Fibroblast of pulmonary artery (primary cell): Measurements from ENCODE around the gene CFAP57.

ENCODE experiments used
- DNase-seq: peaks from one replicate; pipeline ENCODE4 v3.0.0-alpha.2; 2010; ENCODE audit warnings: low read depth
- H3K4me3 ChIP-seq: replicated peaks from 2 replicates; pipeline ENCODE4 v1.5.1; 2011; ENCODE audit warnings: low read depth, mild to moderate bottlenecking, control low read depth, low read length, moderate library complexity
- TF ChIP-seq, protein P1 (sequence below): IDR thresholded peaks from 2 replicates; pipeline ENCODE4 v1.5.1; 2011; ENCODE audit warnings: mild to moderate bottlenecking, control low read depth, low read length, inconsistent platforms; ENCODE audit errors: missing control alignments

The CFAP57 gene

DNA sequence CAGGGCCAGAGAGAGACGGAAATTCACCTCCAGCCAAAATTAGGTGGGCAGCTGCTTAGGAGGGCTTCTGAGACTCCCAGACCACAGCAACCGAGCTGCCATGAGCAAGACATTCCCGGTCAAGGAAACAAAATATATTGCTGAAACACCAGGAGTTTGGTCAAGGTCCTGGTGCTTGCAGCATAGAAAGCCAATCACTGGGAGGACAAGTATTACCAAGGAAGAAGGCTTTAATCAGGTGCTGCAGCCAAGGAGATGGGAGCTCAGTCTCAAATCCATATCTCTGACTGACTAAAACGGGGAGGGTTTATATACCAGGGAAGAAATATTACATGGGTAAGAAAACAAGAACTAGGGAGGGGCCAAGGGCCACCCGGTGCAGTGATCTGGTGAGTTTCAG, 78.9 kb downstream of the CFAP57 start:
- no peak overlapping the region for H3K4me3 ChIP-seq
- no peak for DNase-seq
- TF ChIP-seq, protein P1, sequence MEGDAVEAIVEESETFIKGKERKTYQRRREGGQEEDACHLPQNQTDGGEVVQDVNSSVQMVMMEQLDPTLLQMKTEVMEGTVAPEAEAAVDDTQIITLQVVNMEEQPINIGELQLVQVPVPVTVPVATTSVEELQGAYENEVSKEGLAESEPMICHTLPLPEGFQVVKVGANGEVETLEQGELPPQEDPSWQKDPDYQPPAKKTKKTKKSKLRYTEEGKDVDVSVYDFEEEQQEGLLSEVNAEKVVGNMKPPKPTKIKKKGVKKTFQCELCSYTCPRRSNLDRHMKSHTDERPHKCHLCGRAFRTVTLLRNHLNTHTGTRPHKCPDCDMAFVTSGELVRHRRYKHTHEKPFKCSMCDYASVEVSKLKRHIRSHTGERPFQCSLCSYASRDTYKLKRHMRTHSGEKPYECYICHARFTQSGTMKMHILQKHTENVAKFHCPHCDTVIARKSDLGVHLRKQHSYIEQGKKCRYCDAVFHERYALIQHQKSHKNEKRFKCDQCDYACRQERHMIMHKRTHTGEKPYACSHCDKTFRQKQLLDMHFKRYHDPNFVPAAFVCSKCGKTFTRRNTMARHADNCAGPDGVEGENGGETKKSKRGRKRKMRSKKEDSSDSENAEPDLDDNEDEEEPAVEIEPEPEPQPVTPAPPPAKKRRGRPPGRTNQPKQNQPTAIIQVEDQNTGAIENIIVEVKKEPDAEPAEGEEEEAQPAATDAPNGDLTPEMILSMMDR = no peak

DNA sequence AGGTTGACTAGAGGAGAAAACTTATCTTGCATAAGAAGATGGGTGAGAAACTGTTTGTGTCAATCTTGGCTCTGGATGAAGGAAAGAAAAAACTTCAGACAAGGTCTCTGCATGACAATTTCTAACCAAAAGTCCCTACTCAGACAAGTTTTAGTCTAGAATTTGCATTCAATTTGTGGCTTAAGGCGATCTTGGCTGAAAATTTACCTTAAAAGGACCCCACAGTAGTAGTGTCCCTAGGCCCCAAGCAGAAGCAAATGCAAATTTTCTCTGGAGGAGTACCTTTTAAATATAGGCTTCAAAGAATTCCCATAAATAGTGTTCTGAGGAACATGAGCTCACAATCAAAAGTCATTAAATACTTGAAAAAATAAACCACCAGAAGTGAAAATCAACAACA, 80.1 kb downstream of the CFAP57 start:
- TF ChIP-seq, protein P1 = no peak
- H3K4me3 ChIP-seq = no peak overlapping the region
- no peak for DNase-seq

DNA sequence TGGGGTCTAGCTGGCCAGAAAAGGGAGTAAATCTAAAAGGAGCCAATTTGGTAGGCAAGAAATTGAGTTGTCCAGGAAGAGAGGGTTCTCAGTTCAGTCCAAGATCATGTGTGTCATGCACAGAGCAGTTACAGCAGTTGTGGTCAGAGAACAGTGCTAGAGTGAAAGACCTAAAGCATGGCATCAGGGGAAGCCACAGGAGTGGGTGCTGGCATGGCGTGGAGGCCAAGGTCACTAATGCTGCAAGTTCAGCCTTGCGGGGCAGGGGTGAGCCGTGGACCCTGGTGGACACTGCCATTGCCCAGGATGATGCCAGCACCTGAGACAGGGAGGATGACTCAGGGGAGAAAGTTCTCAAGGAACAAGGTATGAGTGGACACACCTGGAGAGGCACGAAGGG, 81.0 kb downstream of the CFAP57 start:
- DNase-seq = no peak
- H3K4me3 ChIP-seq = no peak overlapping the region
- TF ChIP-seq, protein P1 = no peak

DNA sequence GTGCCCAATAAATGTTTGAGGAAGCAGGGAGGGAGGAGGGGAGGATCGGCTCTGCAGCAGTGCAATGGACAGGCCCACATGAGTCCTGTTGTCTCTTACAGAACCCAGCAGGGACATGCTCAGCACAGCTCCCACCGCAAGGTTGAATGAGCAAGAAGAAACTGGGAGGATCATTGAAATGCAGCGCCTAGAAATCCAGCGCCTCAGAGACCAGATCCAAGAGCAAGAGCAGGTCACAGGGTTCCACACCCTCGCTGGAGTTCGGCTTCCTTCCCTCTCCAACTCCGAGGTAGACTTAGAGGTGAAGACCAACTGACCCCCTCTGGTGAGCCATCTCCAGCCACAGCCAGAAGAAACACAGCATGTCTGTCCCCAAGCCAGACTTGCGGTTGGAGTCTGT, 81.7 kb downstream of the CFAP57 start:
- no peak for DNase-seq
- TF ChIP-seq, protein P1 = no peak
- H3K4me3 ChIP-seq = no peak overlapping the region

DNA sequence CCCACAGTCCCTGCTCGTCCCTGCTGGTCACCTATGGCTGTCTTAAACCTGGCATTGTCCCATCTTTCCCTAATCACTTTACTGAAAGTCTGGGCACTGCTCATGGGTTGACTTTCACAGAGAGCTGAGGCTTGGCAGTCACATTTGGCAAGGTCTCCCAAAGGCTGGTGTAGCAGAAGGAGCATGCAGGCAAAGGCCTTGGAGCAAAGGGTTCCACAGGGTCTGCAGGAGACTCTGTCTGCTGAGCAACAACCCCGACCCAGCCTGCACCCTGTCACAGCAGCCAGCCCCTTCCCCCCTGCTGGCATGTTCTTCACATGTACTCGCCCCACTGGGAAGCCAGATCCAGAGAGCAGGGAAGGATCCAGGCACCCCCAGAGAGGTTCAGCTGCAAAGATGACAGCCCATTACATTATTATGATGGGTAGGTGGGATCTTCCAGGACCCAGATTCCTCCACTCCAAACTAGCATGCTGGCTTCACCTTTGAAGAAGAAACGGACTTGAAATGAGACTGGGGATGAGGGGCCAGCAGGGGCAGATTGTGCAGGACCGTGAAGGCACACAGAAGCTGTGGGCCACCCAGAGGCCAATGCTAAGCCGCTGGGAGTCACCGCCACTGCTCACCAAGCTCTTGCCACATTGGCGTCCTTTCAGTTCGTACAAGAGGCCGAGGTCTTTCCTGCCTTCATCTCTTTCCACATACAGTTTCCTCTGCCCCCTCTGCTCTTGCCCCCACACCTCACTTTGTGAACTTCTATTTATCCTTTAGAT, 83.5 kb downstream of the CFAP57 start:
- TF ChIP-seq, protein P1 = no peak
- no peak for DNase-seq
- H3K4me3 ChIP-seq = no peak overlapping the region

DNA sequence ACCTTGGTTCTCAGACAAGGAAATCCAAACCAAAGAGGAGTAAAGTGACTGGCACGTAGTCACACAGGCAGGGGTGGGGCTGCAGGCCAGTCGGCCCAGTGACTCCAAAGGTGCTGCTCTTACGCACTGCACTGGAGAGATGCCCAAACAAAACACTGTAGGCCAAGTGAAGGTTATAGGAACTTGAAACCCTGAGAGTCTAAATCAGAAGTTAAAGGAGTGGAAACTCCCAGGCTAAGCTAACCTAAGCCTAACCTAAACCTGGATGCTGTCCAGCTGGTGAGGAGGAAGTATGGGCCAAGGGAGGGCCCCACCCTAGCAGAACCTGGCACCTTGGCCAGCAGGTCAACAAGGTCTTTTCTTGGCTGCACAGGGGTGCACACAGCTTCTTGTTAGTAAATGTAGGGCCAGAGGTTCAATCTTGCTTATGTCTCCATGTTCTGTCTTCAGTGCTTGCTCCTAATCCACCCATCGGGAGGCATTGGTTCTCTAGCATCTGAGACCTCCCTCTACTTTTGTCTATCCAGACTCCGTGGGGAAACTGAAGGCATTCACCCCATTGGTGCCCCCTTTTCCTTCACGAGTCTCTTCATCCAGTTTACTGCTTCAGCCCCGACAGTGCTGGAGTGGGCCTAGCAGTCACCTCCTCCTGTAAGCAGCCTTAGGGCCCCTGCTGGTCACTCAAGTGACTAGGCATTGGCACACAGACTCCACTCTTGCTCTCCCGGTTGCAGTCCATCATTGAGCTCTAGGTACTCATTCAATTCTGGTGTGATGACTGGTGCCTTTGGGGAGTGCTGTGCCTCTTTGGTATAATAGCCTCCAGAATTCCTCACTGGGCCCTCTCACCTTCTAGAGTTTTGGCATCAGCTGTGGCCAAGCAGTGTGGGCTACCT, 84.8 kb downstream of the CFAP57 start:
- TF ChIP-seq, protein P1 = no peak
- DNase-seq = no peak
- no peak overlapping the region for H3K4me3 ChIP-seq
